ENCODE results near the gene GSTCD.
"Not testable (repeated sequence)": the region's sequence is repeated elsewhere in the genome, so short reads cannot be mapped to it uniquely, and the experiment has no call there.

GSTCD gene

GRCh38 chr4:105755375-105755774, 46.8 kb downstream of the GSTCD start:
- H3K36me3 Mint-ChIP-seq: no peaks in the 10 kb centered on the region
- H3K27me3 Mint-ChIP-seq: no peaks in the 10 kb centered on the region
- H3K9me3 Mint-ChIP-seq: no peaks in the 10 kb centered on the region
- no peak overlapping the region for H3K4me3 Mint-ChIP-seq
- no peaks in the 10 kb centered on the region for H3K4me1 Mint-ChIP-seq
- H3K27ac Mint-ChIP-seq: no peak overlapping the region

GRCh38 chr4:105758958-105759357, 50.4 kb downstream of the GSTCD start:
- Mint-ChIP-seq H3K4me1 (no peaks in the 10 kb centered on the region), H3K36me3 (no peaks in the 10 kb centered on the region), H3K27me3 (no peaks in the 10 kb centered on the region), H3K27ac (no peak overlapping the region), H3K9me3 (no peaks in the 10 kb centered on the region), H3K4me3 (no peak overlapping the region)

- no peaks in the 10 kb centered on the region for H3K4me1 Mint-ChIP-seq
- no peak overlapping the region for H3K27ac Mint-ChIP-seq
- no peaks in the 10 kb centered on the region for H3K9me3 Mint-ChIP-seq
- H3K36me3 Mint-ChIP-seq: peaks cover 5% of the 10 kb centered on the region
- H3K4me3 Mint-ChIP-seq: no peak overlapping the region
- H3K27me3 Mint-ChIP-seq: no peaks in the 10 kb centered on the region
Observed at GRCh38 chr4:105765690-105766407, 57.3 kb downstream of the GSTCD start.

- H3K4me3 Mint-ChIP-seq: no peak overlapping the region
- H3K36me3 Mint-ChIP-seq: peaks cover 13% of the 10 kb centered on the region
- H3K9me3 Mint-ChIP-seq: no peaks in the 10 kb centered on the region
Observed at GRCh38 chr4:105767579-105767978, 59.0 kb downstream of the GSTCD start.

GRCh38 chr4:105770524-105770923, 61.9 kb downstream of the GSTCD start:
- H3K36me3 Mint-ChIP-seq: peaks cover 28% of the 10 kb centered on the region
- H3K27ac Mint-ChIP-seq, H3K4me1 Mint-ChIP-seq, H3K9me3 Mint-ChIP-seq, H3K27me3 Mint-ChIP-seq, H3K4me3 Mint-ChIP-seq: not testable (repeated sequence)

More at GRCh38 chr4:105767579-105767978, 59.0 kb downstream of the GSTCD start:
- Mint-ChIP-seq H3K27ac (no peak overlapping the region), H3K4me1 (no peaks in the 10 kb centered on the region), H3K27me3 (no peaks in the 10 kb centered on the region)

GRCh38 chr4:105772065-105772464, 63.5 kb downstream of the GSTCD start:
- H3K4me3 Mint-ChIP-seq, H3K4me1 Mint-ChIP-seq, H3K27ac Mint-ChIP-seq, H3K9me3 Mint-ChIP-seq, H3K27me3 Mint-ChIP-seq: not testable (repeated sequence)
- H3K36me3 Mint-ChIP-seq: peaks cover 29% of the 10 kb centered on the region

- not testable (repeated sequence) for H3K4me3 Mint-ChIP-seq, H3K27me3 Mint-ChIP-seq, H3K4me1 Mint-ChIP-seq, H3K9me3 Mint-ChIP-seq, H3K27ac Mint-ChIP-seq
- H3K36me3 Mint-ChIP-seq: peaks cover 28% of the 10 kb centered on the region
Observed at GRCh38 chr4:105775760-105776415, 67.3 kb downstream of the GSTCD start.

- no peaks in the 10 kb centered on the region for H3K4me1 Mint-ChIP-seq
- no peak overlapping the region for H3K27ac Mint-ChIP-seq
- H3K9me3 Mint-ChIP-seq: no peaks in the 10 kb centered on the region
- no peaks in the 10 kb centered on the region for H3K27me3 Mint-ChIP-seq
- H3K4me3 Mint-ChIP-seq: no peak overlapping the region
- H3K36me3 Mint-ChIP-seq: peaks cover 5% of the 10 kb centered on the region
Observed at GRCh38 chr4:105780176-105780575, 71.6 kb downstream of the GSTCD start.

GRCh38 chr4:105784761-105785160, 76.2 kb downstream of the GSTCD start:
- Mint-ChIP-seq H3K4me3 (no peak overlapping the region), H3K27me3 (no peaks in the 10 kb centered on the region), H3K9me3 (no peaks in the 10 kb centered on the region), H3K4me1 (no peaks in the 10 kb centered on the region), H3K36me3 (peaks cover 7% of the 10 kb centered on the region), H3K27ac (no peak overlapping the region)

- Mint-ChIP-seq H3K4me3 (no peak overlapping the region), H3K27ac (no peak overlapping the region), H3K27me3 (no peaks in the 10 kb centered on the region), H3K4me1 (no peaks in the 10 kb centered on the region), H3K9me3 (no peaks in the 10 kb centered on the region), H3K36me3 (peaks cover 5% of the 10 kb centered on the region)
Observed at GRCh38 chr4:105785792-105786191, 77.2 kb downstream of the GSTCD start.

- Mint-ChIP-seq H3K9me3 (no peaks in the 10 kb centered on the region), H3K36me3 (peaks cover 6% of the 10 kb centered on the region), H3K27ac (no peak overlapping the region), H3K4me1 (no peaks in the 10 kb centered on the region), H3K27me3 (no peaks in the 10 kb centered on the region), H3K4me3 (no peak overlapping the region)
Observed at GRCh38 chr4:105786748-105787147, 78.2 kb downstream of the GSTCD start.

GRCh38 chr4:105797225-105797624, 88.6 kb downstream of the GSTCD start:
- Mint-ChIP-seq H3K36me3 (peaks cover 14% of the 10 kb centered on the region), H3K27ac (no peak overlapping the region), H3K9me3 (peaks cover 4% of the 10 kb centered on the region)

GRCh38 chr4:105805501-105806120, 97.0 kb downstream of the GSTCD start:
- H3K4me1 Mint-ChIP-seq: no peaks in the 10 kb centered on the region
- no peaks in the 10 kb centered on the region for H3K27me3 Mint-ChIP-seq
- H3K9me3 Mint-ChIP-seq: no peaks in the 10 kb centered on the region
- no peak overlapping the region for H3K27ac Mint-ChIP-seq
- no peak overlapping the region for H3K4me3 Mint-ChIP-seq
- peaks cover 9% of the 10 kb centered on the region for H3K36me3 Mint-ChIP-seq

More at GRCh38 chr4:105797225-105797624, 88.6 kb downstream of the GSTCD start:
- Mint-ChIP-seq H3K27me3 (no peaks in the 10 kb centered on the region), H3K4me3 (no peak overlapping the region), H3K4me1 (no peaks in the 10 kb centered on the region)

- H3K4me1 Mint-ChIP-seq: no peaks in the 10 kb centered on the region
- H3K9me3 Mint-ChIP-seq: no peaks in the 10 kb centered on the region
- no peaks in the 10 kb centered on the region for H3K27me3 Mint-ChIP-seq
- no peak overlapping the region for H3K4me3 Mint-ChIP-seq
- H3K36me3 Mint-ChIP-seq: peaks cover 11% of the 10 kb centered on the region
- H3K27ac Mint-ChIP-seq: no peak overlapping the region
Observed at GRCh38 chr4:105807496-105807895, 98.9 kb downstream of the GSTCD start.

GRCh38 chr4:105808030-105808749, 99.6 kb downstream of the GSTCD start:
- Mint-ChIP-seq H3K4me3 (no peak overlapping the region), H3K27ac (no peak overlapping the region), H3K27me3 (no peaks in the 10 kb centered on the region), H3K36me3 (peaks cover 10% of the 10 kb centered on the region), H3K4me1 (no peaks in the 10 kb centered on the region), H3K9me3 (no peaks in the 10 kb centered on the region)

GRCh38 chr4:105808750-105809041, 100.1 kb downstream of the GSTCD start:
- Mint-ChIP-seq H3K4me1 (no peaks in the 10 kb centered on the region), H3K36me3 (peaks cover 13% of the 10 kb centered on the region), H3K9me3 (no peaks in the 10 kb centered on the region), H3K27ac (no peak overlapping the region), H3K4me3 (no peak overlapping the region), H3K27me3 (no peaks in the 10 kb centered on the region)
